ENCODE data around the gene C15orf40.
"Not testable (repeated sequence)": the region's sequence is repeated elsewhere in the genome, so short reads cannot be mapped to it uniquely, and the experiment has no call there.

Gene C15orf40

DNA sequence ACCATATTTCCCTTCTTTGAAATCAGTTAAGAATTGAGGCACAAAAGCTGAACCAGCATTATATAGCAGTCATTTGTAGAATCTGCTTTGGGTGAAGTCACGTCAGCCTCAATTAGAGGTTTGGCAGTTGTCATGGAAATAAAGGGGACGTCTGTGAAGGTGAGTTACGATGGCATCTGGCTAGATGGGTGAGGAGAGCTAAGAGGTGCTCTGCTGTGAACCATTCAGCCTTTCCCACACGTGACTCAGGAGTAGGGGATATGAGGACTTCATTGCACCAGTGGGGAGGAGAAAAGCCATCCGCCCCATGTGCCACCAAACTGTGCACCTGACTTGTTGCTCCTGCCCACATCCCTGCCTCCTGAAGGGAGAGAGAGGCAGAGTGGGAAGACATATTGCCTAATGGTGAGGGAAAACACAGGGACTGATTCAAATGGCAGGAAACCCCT lies 2.8 kb upstream of the C15orf40 start:
- H3K4me3 ChIP-seq (ENCODE audit: low read depth, low read length): no peak overlapping the region
- TF ChIP-seq, protein P1, sequence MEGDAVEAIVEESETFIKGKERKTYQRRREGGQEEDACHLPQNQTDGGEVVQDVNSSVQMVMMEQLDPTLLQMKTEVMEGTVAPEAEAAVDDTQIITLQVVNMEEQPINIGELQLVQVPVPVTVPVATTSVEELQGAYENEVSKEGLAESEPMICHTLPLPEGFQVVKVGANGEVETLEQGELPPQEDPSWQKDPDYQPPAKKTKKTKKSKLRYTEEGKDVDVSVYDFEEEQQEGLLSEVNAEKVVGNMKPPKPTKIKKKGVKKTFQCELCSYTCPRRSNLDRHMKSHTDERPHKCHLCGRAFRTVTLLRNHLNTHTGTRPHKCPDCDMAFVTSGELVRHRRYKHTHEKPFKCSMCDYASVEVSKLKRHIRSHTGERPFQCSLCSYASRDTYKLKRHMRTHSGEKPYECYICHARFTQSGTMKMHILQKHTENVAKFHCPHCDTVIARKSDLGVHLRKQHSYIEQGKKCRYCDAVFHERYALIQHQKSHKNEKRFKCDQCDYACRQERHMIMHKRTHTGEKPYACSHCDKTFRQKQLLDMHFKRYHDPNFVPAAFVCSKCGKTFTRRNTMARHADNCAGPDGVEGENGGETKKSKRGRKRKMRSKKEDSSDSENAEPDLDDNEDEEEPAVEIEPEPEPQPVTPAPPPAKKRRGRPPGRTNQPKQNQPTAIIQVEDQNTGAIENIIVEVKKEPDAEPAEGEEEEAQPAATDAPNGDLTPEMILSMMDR (IDR thresholded peaks at IDR 0.05; ENCODE audit: insufficient read depth, low read depth, low read length, missing control alignments): no peak
- DNase-seq (ENCODE audit: low read depth): peak; percentile 7

DNA sequence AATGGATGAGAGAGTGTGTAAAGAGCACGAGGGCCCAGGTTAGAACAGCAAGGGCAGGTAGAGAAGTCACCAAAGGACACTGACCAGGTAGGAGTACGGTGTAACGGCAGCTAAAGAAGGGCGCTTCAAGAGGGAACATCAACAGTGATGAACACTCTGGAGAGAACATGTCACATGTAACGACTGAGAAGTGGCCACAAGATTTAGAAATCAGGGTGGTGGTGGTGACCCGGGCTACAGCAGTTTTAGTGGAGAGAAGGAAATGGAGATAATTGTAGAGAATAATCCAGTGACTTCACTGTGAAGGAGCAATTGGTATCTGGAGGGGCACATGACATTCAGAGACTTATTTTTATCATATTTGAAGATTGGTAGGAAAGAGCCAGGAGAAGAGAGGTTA lies 1.2 kb upstream of the C15orf40 start:
- TF ChIP-seq, protein P1 (IDR thresholded peaks at IDR 0.05; ENCODE audit: insufficient read depth, low read depth, low read length, missing control alignments): no peak
- no peak for DNase-seq (ENCODE audit: low read depth)
- peak overlapping the region; percentile 94 for H3K4me3 ChIP-seq (ENCODE audit: low read depth, low read length)

DNA sequence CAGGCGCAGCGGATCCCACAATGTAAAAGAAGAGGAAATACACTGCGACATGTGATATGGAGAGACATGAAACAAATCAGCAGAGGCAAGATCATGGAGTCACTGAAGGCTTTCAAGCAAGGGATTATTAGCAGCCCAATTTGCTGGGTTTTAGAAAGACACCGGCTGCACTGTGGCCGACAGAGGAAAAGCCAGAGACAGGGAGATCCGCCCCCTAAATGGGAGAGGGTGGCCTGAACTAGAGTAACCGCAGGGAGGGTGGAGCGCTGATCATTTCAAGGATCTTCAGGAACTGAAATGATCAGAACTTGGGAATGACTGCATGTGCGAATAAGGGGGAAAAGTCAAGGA lies 612 bp upstream of the C15orf40 start:
- no peak for DNase-seq (ENCODE audit: low read depth)
- TF ChIP-seq, protein P1 (IDR thresholded peaks at IDR 0.05; ENCODE audit: insufficient read depth, low read depth, low read length, missing control alignments): no peak
- H3K4me3 ChIP-seq (ENCODE audit: low read depth, low read length): peak overlapping the region; percentile 94

DNA sequence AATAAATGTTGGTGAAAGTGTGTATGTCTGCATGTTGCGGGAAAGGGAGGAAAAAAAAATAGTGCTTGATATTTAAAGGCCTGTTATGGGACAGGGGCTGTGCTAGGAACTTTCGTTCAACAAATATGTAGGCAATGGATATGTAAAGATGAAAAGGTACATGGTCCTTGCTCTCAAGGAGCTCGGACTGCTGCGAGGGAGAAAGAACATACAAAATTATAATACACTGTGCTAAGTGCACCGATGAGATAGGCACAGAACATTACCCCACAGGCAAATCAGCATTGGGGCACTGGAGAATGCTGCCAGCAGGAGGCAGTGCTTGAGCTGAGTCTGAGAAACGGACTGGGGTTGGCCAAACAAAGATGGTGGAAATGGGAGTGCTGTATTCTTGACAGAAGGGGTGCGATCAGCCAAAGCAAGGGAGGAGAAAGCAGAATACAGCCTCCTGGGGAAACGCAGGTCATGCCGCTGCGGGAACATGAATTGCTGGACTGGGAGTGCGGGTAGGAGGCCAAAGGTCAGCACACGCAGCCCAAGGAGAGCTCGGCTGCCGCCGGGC lies 649 bp downstream of the C15orf40 start:
- H3K4me3 ChIP-seq (ENCODE audit: low read depth, low read length): peak overlapping the region; percentile 94
- peak; percentile 92 for DNase-seq (ENCODE audit: low read depth)
- TF ChIP-seq, protein P1 (IDR thresholded peaks at IDR 0.05; ENCODE audit: insufficient read depth, low read depth, low read length, missing control alignments): peak; percentile 93

DNA sequence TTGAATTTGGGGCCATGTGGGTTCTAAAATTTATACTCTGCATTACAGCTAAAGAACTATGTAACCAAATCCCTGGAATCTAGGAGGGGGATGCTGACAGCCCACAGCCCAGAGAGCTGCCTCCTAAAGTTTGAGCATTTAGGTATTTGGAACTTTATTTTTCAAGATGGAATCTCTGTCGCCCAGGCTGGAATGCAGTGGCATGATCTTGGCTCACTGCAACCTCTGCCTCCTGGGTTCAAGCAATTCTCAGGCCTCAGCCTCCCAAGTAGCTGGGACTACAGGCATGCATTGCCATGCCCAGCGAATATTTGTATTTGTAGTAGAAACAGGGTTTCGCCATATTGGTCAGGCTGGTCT lies 10.8 kb downstream of the C15orf40 start:
- DNase-seq (ENCODE audit: low read depth); H3K4me3 ChIP-seq (ENCODE audit: low read depth, low read length): not testable (repeated sequence)

DNA sequence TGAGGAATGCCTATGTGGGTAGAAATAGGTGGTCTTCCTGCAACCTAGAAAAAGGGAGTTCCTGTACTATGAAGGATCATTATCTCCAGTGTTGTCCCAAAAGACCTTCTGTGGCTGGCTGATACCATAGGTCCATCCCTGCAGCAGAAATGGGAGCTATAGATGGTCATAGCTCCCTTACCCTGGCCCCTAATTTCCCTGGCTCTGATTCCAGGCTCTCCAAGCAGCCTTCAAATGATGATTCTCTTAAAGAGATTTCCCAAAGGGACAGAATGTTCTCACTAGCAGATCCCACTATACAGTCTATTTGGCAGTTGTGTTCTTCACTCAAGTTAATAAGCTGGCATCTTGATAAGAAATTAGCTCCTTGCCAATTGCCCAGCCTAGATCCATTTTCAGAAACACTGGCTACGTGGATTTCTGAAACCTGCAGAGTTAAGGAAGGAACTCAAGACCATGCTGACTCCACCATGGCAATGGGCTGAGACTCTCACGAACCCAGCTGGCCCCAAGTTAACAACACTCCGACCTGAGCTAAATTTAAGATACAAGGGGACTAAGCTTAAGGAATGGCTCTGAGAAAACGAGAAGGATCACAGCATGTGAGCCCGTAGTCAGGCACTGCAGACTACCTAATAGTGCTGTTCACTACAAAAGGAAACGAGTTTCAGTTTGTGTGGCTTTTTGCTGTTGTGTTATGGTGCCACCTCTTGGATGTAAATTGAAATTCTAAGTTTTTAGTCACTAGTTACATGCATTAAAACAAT lies 11.4 kb downstream of the C15orf40 start:
- TF ChIP-seq, protein P1 (IDR thresholded peaks at IDR 0.05; ENCODE audit: insufficient read depth, low read depth, low read length, missing control alignments): peak; percentile 51
- H3K4me3 ChIP-seq (ENCODE audit: low read depth, low read length): no peak overlapping the region
- peak; percentile 71 for DNase-seq (ENCODE audit: low read depth)

DNA sequence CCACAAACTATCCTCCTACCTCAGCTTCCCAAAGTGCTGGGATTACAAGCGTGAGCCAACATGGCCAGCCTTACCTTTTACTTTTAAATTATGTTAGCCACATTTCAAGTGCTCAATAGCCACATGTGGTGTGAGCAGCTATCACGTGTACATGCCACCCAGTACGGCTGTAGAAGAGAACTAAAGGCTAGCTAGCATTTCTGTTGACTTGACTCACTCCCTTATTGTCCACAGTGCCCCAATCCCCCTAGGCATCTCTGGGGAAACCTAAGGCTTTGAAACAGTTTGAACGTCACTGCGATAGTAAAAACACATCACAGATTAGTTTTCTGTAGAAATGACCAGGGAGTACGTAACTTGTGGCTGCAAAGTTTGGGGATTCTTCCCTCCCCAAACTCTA lies 12.0 kb downstream of the C15orf40 start:
- DNase-seq (ENCODE audit: low read depth): no peak
- no peak overlapping the region for H3K4me3 ChIP-seq (ENCODE audit: low read depth, low read length)
- TF ChIP-seq, protein P1 (IDR thresholded peaks at IDR 0.05; ENCODE audit: insufficient read depth, low read depth, low read length, missing control alignments): no peak

Data from GM12865 (cell line).